A673 (cell line): ENCODE results near the gene COPA. TPM values are rescaled to one million over a fixed set of nuclear protein-coding genes. Genes with fewer than 3 reads are reported as not detected.

ENCODE experiments used
- BruUV-seq: library from RNA; stranded (reverse); fragments of 400-500 nt; replicated peaks from 2 replicates; lab custom pipeline; 2021; lab: Mats Ljungman, UMichigan
- CTCF ChIA-PET: fragments of 300-600 bp; sonication (Branson Sonifier 250); formaldehyde crosslinking; loops from one replicate; lab custom pipeline; 2022; ENCODE audit warnings: antibody characterized with exemption; lab: Charles Lee
- POLR2A ChIA-PET: fragments of 300-600 bp; sonication (Branson Sonifier 250); formaldehyde crosslinking; loops from one replicate; lab custom pipeline; 2022; ENCODE audit warnings: antibody characterized with exemption; ENCODE audit not compliant: low non-redundant PET; lab: Charles Lee
- DNase-seq: peaks from one replicate; pipeline ENCODE4 v3.0.0-alpha.2; 2015; ENCODE audit warnings: low spot score
- H3K27ac ChIP-seq: fragments of 200-600 bp; sonication (generic); 2 replicates; pipeline ENCODE4 v1.5.1; 2016; ENCODE audit warnings: mixed run types, low read depth, mild to moderate bottlenecking, mixed read lengths, antibody characterized with exemption, low read length; ENCODE audit not compliant: poor library complexity, severe bottlenecking
- H3K27me3 ChIP-seq: fragments of 200-600 bp; sonication (generic); replicated peaks from 2 replicates; pipeline ENCODE4 v1.6.1; 2017; ENCODE audit warnings: mixed run types, low read depth, mild to moderate bottlenecking, mixed read lengths, antibody characterized with exemption, low read length; ENCODE audit not compliant: insufficient read depth, poor library complexity
- H3K36me3 ChIP-seq: fragments of 200-600 bp; sonication (generic); 2 replicates; pipeline ENCODE4 v1.6.1; 2016; ENCODE audit warnings: mixed run types, mild to moderate bottlenecking, mixed read lengths, antibody characterized with exemption, low read length; ENCODE audit not compliant: insufficient read depth, poor library complexity, severe bottlenecking
- H3K4me1 ChIP-seq: fragments of 200-600 bp; sonication (generic); 2 replicates; pipeline ENCODE4 v1.6.1; 2017; ENCODE audit warnings: mixed run types, mild to moderate bottlenecking, mixed read lengths, antibody characterized with exemption, low read length; ENCODE audit not compliant: insufficient read depth, poor library complexity, severe bottlenecking
- H3K4me3 ChIP-seq: fragments of 200-600 bp; sonication (generic); 2 replicates; pipeline ENCODE4 v1.5.1; 2016; ENCODE audit warnings: low read depth, mixed run types, mild to moderate bottlenecking, mixed read lengths, low read length; ENCODE audit not compliant: poor library complexity, severe bottlenecking
- H3K9me3 ChIP-seq: fragments of 200-600 bp; sonication (generic); 2 replicates; pipeline ENCODE4 v1.6.1; 2016; ENCODE audit warnings: mixed run types, low read depth, mild to moderate bottlenecking, mixed read lengths, antibody characterized with exemption, low read length; ENCODE audit not compliant: poor library complexity, severe bottlenecking
- EZH2 ChIP-seq: fragments of 200-600 bp; sonication (generic); IDR thresholded peaks from 2 replicates; pipeline ENCODE4 v1.6.1; 2017; ENCODE audit warnings: borderline replicate concordance, low read depth, mild to moderate bottlenecking, mixed read lengths, antibody characterized with exemption, low read length; ENCODE audit not compliant: poor library complexity, severe bottlenecking
- intact Hi-C: fragments of 100-400 bp; cut with micrococcal nuclease; formaldehyde crosslinking; loops from one replicate; pipeline ENCODE4 v1.10.0; 2022; ENCODE audit not compliant: unreplicated experiment
- total RNA-seq: library from RNA; stranded (reverse); gene quantifications from 2 replicates; pipeline ENCODE4 v1.2.3, GENCODE V29; 2021
- TF ChIP-seq, protein P1 (sequence below): fragments of 300-800, 200-600 bp; sonication (generic); conservative IDR thresholded peaks from 2 replicates; pipeline ENCODE4 v1.5.1; 2017; ENCODE audit warnings: low read depth, mild to moderate bottlenecking, antibody characterized with exemption, low read length, moderate library complexity, mixed read lengths

COPA gene
- total RNA-seq, 1 experiment from 2014 or later, result 134 TPM

DNA sequence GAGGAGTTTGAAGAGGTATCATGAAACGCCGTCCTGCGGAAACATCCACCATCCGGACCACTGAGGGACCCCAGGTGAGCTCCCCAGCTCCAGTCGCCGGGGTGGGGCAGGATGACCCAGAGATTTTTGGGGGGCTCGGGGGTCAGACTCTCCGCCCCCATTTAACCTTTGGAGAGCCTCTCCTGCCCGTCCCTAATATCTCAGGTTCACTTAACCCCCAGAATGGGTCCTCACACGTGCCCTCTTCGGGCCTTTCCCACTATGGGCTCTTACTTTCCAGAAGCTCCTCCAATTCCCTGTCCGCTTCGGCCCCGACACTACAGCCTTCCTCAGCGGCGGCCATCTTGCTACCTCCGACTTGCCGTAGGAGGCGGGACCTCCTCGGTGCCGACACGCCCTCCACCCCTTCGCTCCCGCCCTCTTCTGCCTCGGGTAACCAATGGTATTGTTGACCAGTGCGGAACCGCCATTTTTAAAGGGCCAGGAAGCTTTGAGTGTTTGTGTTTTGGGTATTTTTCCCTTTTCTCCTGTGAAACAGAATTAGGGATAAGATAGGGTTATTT is 58.2 kb downstream of the COPA start, which contains the start of gene PEX19:
TSS of gene PEX19 (minus strand) at position 352 of the 563 bp plus-strand sequence. CDS start at position 343, 9 bp downstream.
- DNase-seq, result peak; percentile 96
- intact Hi-C loops, result loop anchor here (5.0 kb wide), 1 partner anchor 92 kb away; no protein-coding TSS in a partner anchor
- no peaks in the 10 kb centered on the region for H3K9me3 ChIP-seq
- peaks cover 33% of the 10 kb centered on the region for H3K36me3 ChIP-seq
- peak within 1 kb of the TSS; percentile 81 for H3K4me3 ChIP-seq
- ChIA-PET CTCF (interaction anchor here (0.7 to 1.7 kb wide), 2 partner anchors 92 to 184 kb away, joined by 3 to 5 read pairs; no protein-coding TSS in a partner anchor), POLR2A (interaction anchor here (0.5 kb wide), 1 partner anchor 24 kb away, joined by 3 read pairs; no protein-coding TSS in a partner anchor)
- BruUV-seq, result TSS peak; percentile 74
- peaks cover 7% of the 10 kb centered on the region for H3K4me1 ChIP-seq
- TF ChIP-seq, protein P1, sequence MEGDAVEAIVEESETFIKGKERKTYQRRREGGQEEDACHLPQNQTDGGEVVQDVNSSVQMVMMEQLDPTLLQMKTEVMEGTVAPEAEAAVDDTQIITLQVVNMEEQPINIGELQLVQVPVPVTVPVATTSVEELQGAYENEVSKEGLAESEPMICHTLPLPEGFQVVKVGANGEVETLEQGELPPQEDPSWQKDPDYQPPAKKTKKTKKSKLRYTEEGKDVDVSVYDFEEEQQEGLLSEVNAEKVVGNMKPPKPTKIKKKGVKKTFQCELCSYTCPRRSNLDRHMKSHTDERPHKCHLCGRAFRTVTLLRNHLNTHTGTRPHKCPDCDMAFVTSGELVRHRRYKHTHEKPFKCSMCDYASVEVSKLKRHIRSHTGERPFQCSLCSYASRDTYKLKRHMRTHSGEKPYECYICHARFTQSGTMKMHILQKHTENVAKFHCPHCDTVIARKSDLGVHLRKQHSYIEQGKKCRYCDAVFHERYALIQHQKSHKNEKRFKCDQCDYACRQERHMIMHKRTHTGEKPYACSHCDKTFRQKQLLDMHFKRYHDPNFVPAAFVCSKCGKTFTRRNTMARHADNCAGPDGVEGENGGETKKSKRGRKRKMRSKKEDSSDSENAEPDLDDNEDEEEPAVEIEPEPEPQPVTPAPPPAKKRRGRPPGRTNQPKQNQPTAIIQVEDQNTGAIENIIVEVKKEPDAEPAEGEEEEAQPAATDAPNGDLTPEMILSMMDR, result no peak
- no peak for TF ChIP-seq EZH2
- H3K27ac ChIP-seq, result peak within 1 kb of the TSS; percentile 82
- H3K27me3 ChIP-seq, result no peaks in the 10 kb centered on the region

DNA sequence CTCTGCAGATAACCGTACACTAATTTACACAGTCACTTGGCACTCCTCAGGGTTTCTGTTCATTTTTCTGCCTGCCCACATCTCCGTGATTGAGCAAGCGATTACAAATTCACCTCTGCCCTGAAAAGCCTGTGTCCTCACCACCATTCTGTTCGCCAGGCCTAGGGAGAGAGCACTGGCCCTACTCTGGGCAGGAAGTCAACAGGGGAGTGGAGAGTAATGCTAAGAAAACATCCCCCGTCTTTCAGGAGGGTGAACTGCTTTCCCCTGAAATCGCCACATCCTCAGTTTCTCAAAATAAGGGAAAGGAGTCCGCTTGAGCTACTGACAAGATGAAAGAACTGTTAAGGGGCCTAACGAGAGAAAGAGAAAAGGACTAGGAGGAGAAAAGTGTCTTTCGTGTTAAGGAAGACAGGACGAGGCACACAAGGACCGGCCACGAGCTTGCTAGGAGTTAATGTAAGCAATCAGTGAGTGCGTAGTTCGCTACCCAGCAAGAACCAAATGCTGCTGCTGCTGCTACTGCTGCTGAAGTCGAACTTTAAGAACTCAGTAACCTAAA is 58.7 kb downstream of the COPA start:
- ChIA-PET POLR2A (interaction anchor here (0.5 kb wide), 1 partner anchor 23 kb away, joined by 3 read pairs; no protein-coding TSS in a partner anchor), CTCF (interaction anchor here (1.7 kb wide), 1 partner anchor 91 kb away, joined by 5 read pairs; no protein-coding TSS in a partner anchor)
- Histone ChIP-seq H3K36me3 (peaks cover 34% of the 10 kb centered on the region), H3K4me3 (peak overlapping the region; percentile 81), H3K9me3 (no peaks in the 10 kb centered on the region), H3K27ac (peak overlapping the region; percentile 82), H3K27me3 (no peaks in the 10 kb centered on the region), H3K4me1 (peaks cover 7% of the 10 kb centered on the region)
- TF ChIP-seq EZH2, result no peak
- TF ChIP-seq, protein P1, result no peak
- BruUV-seq, result no TSS peak
- peak; percentile 25 for DNase-seq
- intact Hi-C loops, result no loop called here

DNA sequence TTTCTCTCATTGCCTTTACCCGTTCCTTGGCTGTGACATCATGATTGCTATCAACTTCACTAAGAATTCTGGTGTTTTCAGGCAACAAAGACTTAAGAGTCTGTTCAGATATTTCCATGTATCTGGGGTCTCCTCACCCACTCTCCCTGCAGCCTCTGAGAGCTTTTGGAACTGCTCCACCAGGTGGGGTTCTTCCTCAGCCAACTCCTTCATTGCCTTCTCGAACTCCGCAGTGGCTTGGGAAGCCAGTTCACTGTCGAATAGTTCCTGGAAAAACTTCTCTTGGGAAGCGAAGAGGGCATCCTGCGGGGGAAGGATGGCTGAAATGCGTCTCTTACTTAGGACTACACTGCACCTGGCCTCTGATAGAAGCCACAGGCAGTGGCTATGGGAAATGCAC is 60.2 kb downstream of the COPA start:
- POLR2A ChIA-PET, result no interaction called here
- no peak for DNase-seq
- peaks cover 47% of the 10 kb centered on the region for H3K36me3 ChIP-seq
- no peaks in the 10 kb centered on the region for H3K9me3 ChIP-seq
- CTCF ChIA-PET, result no interaction called here
- H3K4me3 ChIP-seq, result no peak overlapping the region
- intact Hi-C loops, result no loop called here
- peaks cover 7% of the 10 kb centered on the region for H3K4me1 ChIP-seq
- H3K27ac ChIP-seq, result no peak overlapping the region
- no peak for TF ChIP-seq EZH2
- TF ChIP-seq, protein P1, result no peak
- no peaks in the 10 kb centered on the region for H3K27me3 ChIP-seq
- no TSS peak for BruUV-seq
